ENCODE measurements around the gene FBL. TPM values are rescaled to one million over a fixed set of nuclear protein-coding genes. Genes with fewer than 3 reads are reported as not detected.
"Not testable (repeated sequence)": the region's sequence is repeated elsewhere in the genome, so short reads cannot be mapped to it uniquely, and the experiment has no call there.

Gene FBL
- total and polyA plus RNA-seq, 2 experiments from 2014 or later, result 59.3 to 63.9 TPM

DNA sequence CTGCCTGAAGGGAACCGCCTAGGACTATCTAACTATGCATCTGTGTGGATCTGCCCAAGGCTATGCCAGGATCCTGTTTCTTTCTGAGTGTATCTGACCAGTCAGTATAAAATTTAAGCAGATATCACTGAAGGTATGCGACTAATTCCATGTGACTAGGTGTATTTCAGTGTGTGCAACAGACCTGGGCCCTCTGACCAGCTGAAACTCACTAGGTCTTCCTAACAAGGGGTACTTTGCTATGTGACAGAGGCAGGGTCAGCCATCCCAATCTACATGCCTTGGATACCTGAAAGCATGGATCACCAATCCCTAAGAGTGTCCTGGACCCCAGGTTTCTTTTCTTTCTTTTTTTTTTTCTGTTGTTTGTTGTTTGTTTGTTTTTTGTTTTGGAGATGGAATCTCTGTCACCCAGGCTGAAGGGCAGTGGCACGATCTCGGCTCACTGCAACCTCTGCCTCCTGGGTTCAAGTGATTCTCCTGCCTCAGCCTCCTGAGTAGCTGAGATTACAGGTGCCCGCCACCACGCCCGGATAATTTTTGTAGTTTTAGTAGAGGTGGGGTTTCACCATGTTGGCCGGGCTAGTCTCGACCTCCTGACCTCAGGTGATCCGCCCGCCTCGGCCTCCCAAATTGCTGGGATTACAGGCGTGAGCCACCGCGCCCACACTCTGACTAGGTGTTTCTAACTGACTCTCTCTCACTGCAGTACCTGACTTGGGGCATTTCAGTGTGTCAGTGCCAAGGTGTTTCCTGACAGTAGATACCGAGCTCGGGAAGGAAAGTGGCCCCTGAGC is 44.8 kb upstream of the FBL start:
- Histone ChIP-seq H3K4me3 (no peak overlapping the region), H3K79me2 (ENCODE audit: insufficient read depth) (no peaks in the 10 kb centered on the region), H2AFZ (no peak overlapping the region), H3K9ac (no peak overlapping the region), H3K9me2 (ENCODE audit: insufficient read depth) (no peaks in the 10 kb centered on the region), H3K27me3 (replicated peaks; ENCODE audit: insufficient read depth) (peaks cover 7% of the 10 kb centered on the region; the same call in 1 of the 2 replicates), H3K27ac (no peak overlapping the region), H3F3A (ENCODE audit: insufficient read depth) (no peaks in the 10 kb centered on the region), H4K20me1 (ENCODE audit: insufficient read depth) (no peaks in the 10 kb centered on the region), H3K9me3 (ENCODE audit: low read depth) (no peaks in the 10 kb centered on the region), H3K4me2 (ENCODE audit: unreplicated experiment) (no peak overlapping the region), H3K4me1 (ENCODE audit: insufficient read depth) (no peaks in the 10 kb centered on the region), H3K36me3 (ENCODE audit: low read depth) (no peaks in the 10 kb centered on the region)
- WGBS, 2 experiments (ENCODE audit: low coverage in 1 of 2, low lambda C conversion rate in 2 of 2, missing lambda C conversion rate in 2 of 2), result 65 to 66% methylated on average over 17 of the region's 17 CpGs
- in situ Hi-C loops (cut with MboI), result no loop called here
- no peak for TF ChIP-seq EZH2phosphoT487 (IDR thresholded peaks at IDR 0.05; ENCODE audit: insufficient read depth, low read depth)
- TF ChIP-seq EZH2 (IDR thresholded peaks at IDR 0.05; ENCODE audit: insufficient read depth, poor library complexity, severe bottlenecking), result no peak
- DNase-seq, result no peak

DNA sequence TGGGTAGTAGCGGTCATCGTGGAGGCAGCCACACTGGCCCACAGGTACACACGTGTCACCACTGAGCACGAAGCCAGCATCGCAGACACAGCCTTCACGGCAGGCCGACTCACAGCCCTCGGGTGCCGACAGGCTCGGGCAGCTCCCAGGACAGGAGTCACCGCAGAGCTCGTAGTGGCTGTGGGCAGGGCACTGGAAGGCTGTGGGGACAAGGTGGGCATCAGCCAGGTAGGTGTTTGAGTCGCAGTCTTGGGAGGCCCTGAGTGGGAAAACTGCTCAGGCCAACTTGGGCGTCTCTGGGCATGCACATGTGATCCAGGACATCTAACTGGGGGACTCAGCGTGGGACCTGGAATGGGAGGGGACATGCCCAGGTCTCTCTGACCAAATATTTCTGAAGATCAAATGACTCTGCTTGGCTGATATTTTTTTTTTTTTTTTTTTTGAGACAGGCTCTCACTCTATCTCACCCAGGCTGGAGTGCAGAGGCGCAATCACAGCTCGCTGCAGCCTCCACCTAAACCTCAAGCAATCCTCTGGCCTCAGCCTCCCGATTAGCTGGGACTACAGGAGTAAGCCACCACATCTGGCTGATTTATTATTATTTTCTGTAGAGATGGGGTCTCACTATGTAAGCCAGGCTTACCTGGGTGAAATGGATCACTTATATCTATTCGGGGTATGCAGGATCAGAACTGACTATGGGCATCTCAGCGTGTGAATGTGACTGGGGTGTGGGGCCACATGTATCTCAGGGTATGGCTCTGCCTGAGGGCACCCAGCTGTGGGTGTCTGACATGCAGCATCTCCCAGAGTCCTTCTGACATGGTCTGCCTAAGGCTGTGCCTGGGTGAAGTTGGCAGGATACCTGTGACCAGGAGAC is 43.9 kb upstream of the FBL start:
- H3K9me3 ChIP-seq (ENCODE audit: low read depth); H3K4me1 ChIP-seq (ENCODE audit: insufficient read depth); H3K9ac ChIP-seq; H3K36me3 ChIP-seq (ENCODE audit: low read depth); H3K79me2 ChIP-seq (ENCODE audit: insufficient read depth); H3K27me3 ChIP-seq (replicated peaks; ENCODE audit: insufficient read depth); H3K9me2 ChIP-seq (ENCODE audit: insufficient read depth); H2AFZ ChIP-seq; in situ Hi-C loops (cut with MboI); H4K20me1 ChIP-seq (ENCODE audit: insufficient read depth); H3K4me3 ChIP-seq; H3K27ac ChIP-seq; H3F3A ChIP-seq (ENCODE audit: insufficient read depth); DNase-seq; H3K4me2 ChIP-seq (ENCODE audit: unreplicated experiment): not testable (repeated sequence)
- 67 to 70% methylated on average over 18 to 20 of the region's 20 CpGs for WGBS, 2 experiments (ENCODE audit: low coverage in 1 of 2, low lambda C conversion rate in 2 of 2, missing lambda C conversion rate in 2 of 2)

DNA sequence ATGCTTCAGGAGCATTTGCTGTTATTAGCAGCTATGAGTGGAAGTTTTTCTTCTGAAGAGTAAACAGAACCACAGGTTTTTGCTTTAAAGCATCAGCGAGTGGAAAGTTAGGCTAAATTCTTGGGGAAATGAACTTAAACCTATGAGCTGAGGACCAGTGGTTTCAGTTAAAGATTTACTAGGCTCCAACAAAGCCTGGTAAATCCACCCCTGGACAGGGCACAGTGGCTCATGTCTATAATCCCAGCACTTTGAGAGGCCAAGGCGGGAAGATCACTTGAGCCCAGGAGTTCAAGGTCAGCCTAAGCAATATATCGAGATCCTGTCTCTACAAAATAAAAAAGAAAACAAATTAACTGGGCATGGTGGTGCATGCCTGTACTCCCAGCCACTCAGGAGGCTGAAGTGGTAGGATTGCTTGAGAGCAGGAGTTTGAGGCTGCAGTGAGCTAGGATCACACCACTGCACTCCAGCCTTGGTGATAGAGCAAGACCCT is 41.3 kb upstream of the FBL start:
- H4K20me1 ChIP-seq (ENCODE audit: insufficient read depth); H3K27ac ChIP-seq; H2AFZ ChIP-seq; H3F3A ChIP-seq (ENCODE audit: insufficient read depth); H3K9me2 ChIP-seq (ENCODE audit: insufficient read depth); H3K9ac ChIP-seq; H3K36me3 ChIP-seq (ENCODE audit: low read depth); H3K4me1 ChIP-seq (ENCODE audit: insufficient read depth); H3K4me3 ChIP-seq; H3K79me2 ChIP-seq (ENCODE audit: insufficient read depth); DNase-seq; H3K9me3 ChIP-seq (ENCODE audit: low read depth); H3K4me2 ChIP-seq (ENCODE audit: unreplicated experiment); in situ Hi-C loops (cut with MboI); H3K27me3 ChIP-seq (replicated peaks; ENCODE audit: insufficient read depth): not testable (repeated sequence)
- 22 to 25% methylated on average over 2 of the region's 3 CpGs for WGBS, 2 experiments (ENCODE audit: low coverage in 1 of 2, low lambda C conversion rate in 2 of 2, missing lambda C conversion rate in 2 of 2)

DNA sequence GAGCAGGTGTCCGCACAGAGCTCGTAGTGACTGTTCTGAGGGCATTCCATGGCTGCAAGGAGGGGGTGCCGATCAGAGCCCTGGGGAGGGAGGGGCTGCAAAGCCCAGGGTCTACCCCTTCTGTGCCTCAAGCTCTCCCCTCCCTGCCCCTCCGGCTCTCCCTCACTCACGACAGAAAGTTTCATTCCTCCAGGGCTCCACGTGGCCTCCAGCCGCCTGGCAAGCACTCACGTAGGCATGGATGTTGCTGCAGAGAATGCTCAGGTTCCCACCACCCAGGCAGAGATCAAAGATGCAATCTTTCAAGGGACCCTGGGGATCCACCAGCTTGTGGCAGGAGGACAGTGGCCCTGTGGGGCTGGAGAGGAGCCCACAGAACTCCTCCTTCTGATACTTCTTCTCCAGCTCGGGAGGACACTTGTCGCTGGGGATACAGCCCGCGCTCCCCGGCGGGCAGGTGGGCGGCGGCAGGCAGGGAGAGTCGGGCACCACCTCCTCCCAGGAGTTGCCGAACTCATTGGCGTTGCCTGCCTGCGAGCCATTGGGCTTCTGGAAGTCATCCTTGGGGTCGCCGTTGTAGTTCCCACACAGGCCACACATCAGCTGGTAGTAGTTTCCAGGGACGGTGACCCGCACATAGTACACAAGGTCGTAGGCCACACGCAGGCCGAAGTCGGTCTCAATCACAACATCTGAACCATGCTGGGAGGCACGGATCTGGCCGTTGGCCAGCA is 39.8 kb upstream of the FBL start:
- H3K9ac ChIP-seq; H3K27ac ChIP-seq; H3K9me3 ChIP-seq (ENCODE audit: low read depth); in situ Hi-C loops (cut with MboI); H3K4me1 ChIP-seq (ENCODE audit: insufficient read depth); H3K4me2 ChIP-seq (ENCODE audit: unreplicated experiment); H3F3A ChIP-seq (ENCODE audit: insufficient read depth); DNase-seq; H3K9me2 ChIP-seq (ENCODE audit: insufficient read depth); H3K79me2 ChIP-seq (ENCODE audit: insufficient read depth); H2AFZ ChIP-seq; H4K20me1 ChIP-seq (ENCODE audit: insufficient read depth); H3K36me3 ChIP-seq (ENCODE audit: low read depth); H3K27me3 ChIP-seq (replicated peaks; ENCODE audit: insufficient read depth); H3K4me3 ChIP-seq: not testable (repeated sequence)
- WGBS, 2 experiments (ENCODE audit: low coverage in 1 of 2, low lambda C conversion rate in 2 of 2, missing lambda C conversion rate in 2 of 2), result 61 to 63% methylated on average over 21 to 25 of the region's 30 CpGs

DNA sequence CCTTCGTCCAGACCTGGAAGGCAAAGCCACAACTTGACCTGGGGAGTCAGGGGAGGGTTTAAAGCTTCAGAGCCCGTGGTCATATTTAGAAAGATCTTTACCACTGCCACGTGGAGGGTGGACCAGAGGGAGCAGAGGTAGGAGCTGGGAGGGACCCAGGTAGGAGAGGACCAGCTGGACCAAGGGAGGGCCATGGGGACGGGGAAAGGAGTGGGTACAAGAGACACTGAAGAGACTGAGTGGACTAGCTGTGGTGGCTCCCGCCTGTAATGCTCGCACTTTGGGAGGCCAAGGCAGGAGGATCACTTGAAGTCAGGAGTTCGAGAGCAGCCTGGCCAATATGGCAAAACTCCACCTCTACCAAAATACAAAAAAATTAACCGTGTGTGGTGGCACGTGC is 38.5 kb upstream of the FBL start:
- H3K4me2 ChIP-seq (ENCODE audit: unreplicated experiment); H3K9ac ChIP-seq; H4K20me1 ChIP-seq (ENCODE audit: insufficient read depth); H3K27me3 ChIP-seq (replicated peaks; ENCODE audit: insufficient read depth); H3K9me3 ChIP-seq (ENCODE audit: low read depth); H3K36me3 ChIP-seq (ENCODE audit: low read depth); DNase-seq; H3K79me2 ChIP-seq (ENCODE audit: insufficient read depth); H3K27ac ChIP-seq; H2AFZ ChIP-seq; H3K9me2 ChIP-seq (ENCODE audit: insufficient read depth); in situ Hi-C loops (cut with MboI); H3K4me3 ChIP-seq; H3F3A ChIP-seq (ENCODE audit: insufficient read depth); H3K4me1 ChIP-seq (ENCODE audit: insufficient read depth): not testable (repeated sequence)
- WGBS, 2 experiments (ENCODE audit: low coverage in 1 of 2, low lambda C conversion rate in 2 of 2, missing lambda C conversion rate in 2 of 2), result 29 to 46% methylated on average over 4 to 6 of the region's 9 CpGs

DNA sequence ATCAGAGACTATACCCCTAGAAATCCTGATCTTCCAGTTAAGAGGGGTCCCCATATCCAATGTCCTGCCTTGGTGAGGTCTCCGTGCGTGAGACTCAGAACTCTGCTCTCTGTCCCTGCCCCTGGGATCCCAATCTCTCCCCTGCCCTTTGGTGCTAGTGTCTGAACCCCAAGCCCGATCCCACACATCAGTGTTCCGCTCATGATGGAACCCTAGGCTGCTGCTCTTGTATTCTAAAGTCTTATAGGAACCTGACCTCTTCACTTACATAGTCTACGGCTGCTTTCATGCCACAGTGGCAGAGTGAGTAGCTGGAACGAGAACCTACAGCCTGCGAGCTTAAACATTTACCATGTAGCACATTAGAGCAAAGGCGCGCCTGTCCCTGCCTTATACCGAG is 36.5 kb upstream of the FBL start:
- H3K9me3 ChIP-seq (ENCODE audit: low read depth); H3K4me2 ChIP-seq (ENCODE audit: unreplicated experiment); H3K4me3 ChIP-seq; in situ Hi-C loops (cut with MboI); H2AFZ ChIP-seq; H3F3A ChIP-seq (ENCODE audit: insufficient read depth); H3K9me2 ChIP-seq (ENCODE audit: insufficient read depth); DNase-seq; H3K27me3 ChIP-seq (replicated peaks; ENCODE audit: insufficient read depth); H3K79me2 ChIP-seq (ENCODE audit: insufficient read depth); H3K9ac ChIP-seq; H4K20me1 ChIP-seq (ENCODE audit: insufficient read depth); H3K27ac ChIP-seq; H3K4me1 ChIP-seq (ENCODE audit: insufficient read depth); H3K36me3 ChIP-seq (ENCODE audit: low read depth): not testable (repeated sequence)
- whole genome bisulfite sequencing, 2 experiments (ENCODE audit: low coverage in 1 of 2, low lambda C conversion rate in 2 of 2, missing lambda C conversion rate in 2 of 2), result 51 to 59% methylated on average over 7 of the region's 10 CpGs

All from GM23248 (cell line).